ENCODE measurements around the gene NRSN2.

NRSN2 gene

GRCh38 chr20:396619-397431 is 49.9 kb downstream of the NRSN2 start:
- Histone ChIP-seq H3K9ac (ENCODE audit: low read depth, low read length, poor library complexity, severe bottlenecking) (no peak overlapping the region), H4K20me1 (ENCODE audit: insufficient read depth, low read length, poor library complexity, severe bottlenecking) (no peaks in the 10 kb centered on the region), H3K9me3 (ENCODE audit: insufficient read depth, low read depth, low read length) (no peaks in the 10 kb centered on the region), H3K36me3 (ENCODE audit: insufficient read depth, low read length) (peaks cover 53% of the 10 kb centered on the region; the same call in 1 of the 2 replicates), H3K27me3 (ENCODE audit: insufficient read depth, low read length, poor library complexity, severe bottlenecking) (no peaks in the 10 kb centered on the region), H3F3A (ENCODE audit: low read depth) (no peaks in the 10 kb centered on the region), H3K4me3 (ENCODE audit: low read length, poor library complexity, severe bottlenecking) (no peak overlapping the region), H2AFZ (ENCODE audit: low read length) (no peak overlapping the region), H3K4me2 (ENCODE audit: low read depth, low read length, poor library complexity, severe bottlenecking) (no peak overlapping the region), H3K4me1 (ENCODE audit: insufficient read depth, low read length, poor library complexity, severe bottlenecking) (peaks cover 17% of the 10 kb centered on the region), H3K79me2 (ENCODE audit: insufficient read depth, low read length) (no peaks in the 10 kb centered on the region), H3K9me2 (replicated peaks; ENCODE audit: low read depth, low read length) (no peaks in the 10 kb centered on the region)
- TF ChIP-seq EZH2phosphoT487 (IDR thresholded peaks at IDR 0.05; ENCODE audit: borderline replicate concordance) (no peak), CTCF (conservative IDR thresholded peaks at IDR 0.05; ENCODE audit: low read length) (no peak)

GRCh38 chr20:397432-398237 is 50.7 kb downstream of the NRSN2 start:
- TF ChIP-seq EZH2phosphoT487 (IDR thresholded peaks at IDR 0.05; ENCODE audit: borderline replicate concordance) (no peak), CTCF (conservative IDR thresholded peaks at IDR 0.05; ENCODE audit: low read length) (no peak)
- no peak overlapping the region for H2AFZ ChIP-seq (ENCODE audit: low read length)
- no peak overlapping the region for H3K9ac ChIP-seq (ENCODE audit: low read depth, low read length, poor library complexity, severe bottlenecking)
- H3K9me3 ChIP-seq (ENCODE audit: insufficient read depth, low read depth, low read length), result no peaks in the 10 kb centered on the region
- H3F3A ChIP-seq (ENCODE audit: low read depth), result no peaks in the 10 kb centered on the region
- no peaks in the 10 kb centered on the region for H3K9me2 ChIP-seq (replicated peaks; ENCODE audit: low read depth, low read length)
- peaks cover 48% of the 10 kb centered on the region; the same call in 1 of the 2 replicates for H3K36me3 ChIP-seq (ENCODE audit: insufficient read depth, low read length)
- H4K20me1 ChIP-seq (ENCODE audit: insufficient read depth, low read length, poor library complexity, severe bottlenecking), result no peaks in the 10 kb centered on the region
- H3K79me2 ChIP-seq (ENCODE audit: insufficient read depth, low read length), result no peaks in the 10 kb centered on the region
- no peak overlapping the region for H3K4me3 ChIP-seq (ENCODE audit: low read length, poor library complexity, severe bottlenecking)
- H3K4me1 ChIP-seq (ENCODE audit: insufficient read depth, low read length, poor library complexity, severe bottlenecking), result peaks cover 25% of the 10 kb centered on the region
- H3K4me2 ChIP-seq (ENCODE audit: low read depth, low read length, poor library complexity, severe bottlenecking), result no peak overlapping the region
- no peaks in the 10 kb centered on the region for H3K27me3 ChIP-seq (ENCODE audit: insufficient read depth, low read length, poor library complexity, severe bottlenecking)

- Histone ChIP-seq H3K27me3 (ENCODE audit: insufficient read depth, low read length, poor library complexity, severe bottlenecking) (no peaks in the 10 kb centered on the region), H3K4me3 (ENCODE audit: low read length, poor library complexity, severe bottlenecking) (no peak overlapping the region), H3K79me2 (ENCODE audit: insufficient read depth, low read length) (no peaks in the 10 kb centered on the region), H3F3A (ENCODE audit: low read depth) (no peaks in the 10 kb centered on the region), H3K4me2 (ENCODE audit: low read depth, low read length, poor library complexity, severe bottlenecking) (no peak overlapping the region), H3K9me3 (ENCODE audit: insufficient read depth, low read depth, low read length) (no peaks in the 10 kb centered on the region), H3K9ac (ENCODE audit: low read depth, low read length, poor library complexity, severe bottlenecking) (no peak overlapping the region), H2AFZ (ENCODE audit: low read length) (no peak overlapping the region), H3K36me3 (ENCODE audit: insufficient read depth, low read length) (peaks cover 37% of the 10 kb centered on the region; the same call in 1 of the 2 replicates), H4K20me1 (ENCODE audit: insufficient read depth, low read length, poor library complexity, severe bottlenecking) (no peaks in the 10 kb centered on the region), H3K4me1 (ENCODE audit: insufficient read depth, low read length, poor library complexity, severe bottlenecking) (peaks cover 29% of the 10 kb centered on the region), H3K9me2 (replicated peaks; ENCODE audit: low read depth, low read length) (no peaks in the 10 kb centered on the region)
- TF ChIP-seq CTCF (conservative IDR thresholded peaks at IDR 0.05; ENCODE audit: low read length) (no peak), EZH2phosphoT487 (IDR thresholded peaks at IDR 0.05; ENCODE audit: borderline replicate concordance) (no peak)
Observed at GRCh38 chr20:399182-399707, 52.3 kb downstream of the NRSN2 start.

Data from Loucy (cell line).